H1 (cell line): ENCODE results near the gene IL2RA. TPM values are rescaled to one million over a fixed set of nuclear protein-coding genes. Genes with fewer than 3 reads are reported as not detected.

Experiments used
- NRF1 ChIP-seq: IDR thresholded peaks from 2 replicates; pipeline ENCODE4 v1.6.1; 2011; ENCODE audit warnings: mild to moderate bottlenecking, low read depth, low read length, improper control_type of control experiment
- POLR2AphosphoS5 ChIP-seq: IDR thresholded peaks from 2 replicates; pipeline ENCODE4 v1.6.1; 2011; ENCODE audit warnings: low read depth, low read length
- TBP ChIP-seq: IDR thresholded peaks from 2 replicates; pipeline ENCODE4 v1.6.1; 2011; ENCODE audit warnings: low read depth, low read length, improper control_type of control experiment
- YY1 ChIP-seq: IDR thresholded peaks from 2 replicates; pipeline ENCODE4 v1.6.1; 2011; ENCODE audit warnings: low read depth, mild to moderate bottlenecking, low read length
- polyA plus RNA-seq, 7 experiments: library from polyadenylated mRNA; depleted of rRNA in 3 of 7; stranded (reverse) in 5 of 7; unstranded in 2 of 7; fragments of >200 nt in 5 of 7; fragments of 200-250 nt in 2 of 7; gene quantifications; 1 replicate in 5 of 7; 2 replicates in 1 of 7; 4 replicates in 1 of 7; pipeline versions ENCODE4 v1.2.1 to v1.2.3, GENCODE V29; 2011 to 2013; ENCODE audit warnings: missing spikeins in 2 of 7, mixed read lengths in 2 of 7
- total RNA-seq: library from RNA; stranded (reverse); fragmentation: NEBNext Ultra II Directional; extraction: Animal tissue kit (Norgen Biotek cat#: 25700); gene quantifications from 2 replicates; pipeline ENCODE4 v1.2.1, GENCODE V29; 2021

Gene IL2RA
- total and polyA plus RNA-seq, 2 of the 8 experiments (the other 6 are each of a cell fraction or from before 2014, with no cell fraction given), result not detected

GRCh38 chr10:6027929-6028328, 34.2 kb downstream of the IL2RA start (continued):
- TF ChIP-seq YY1 (no peak), TBP (no peak), NRF1 (no peak), POLR2AphosphoS5 (no peak)
